ENCODE measurements around the gene FAM83E.
"Not testable (repeated sequence)": the region's sequence is repeated elsewhere in the genome, so short reads cannot be mapped to it uniquely, and the experiment has no call there.

The FAM83E gene

DNA sequence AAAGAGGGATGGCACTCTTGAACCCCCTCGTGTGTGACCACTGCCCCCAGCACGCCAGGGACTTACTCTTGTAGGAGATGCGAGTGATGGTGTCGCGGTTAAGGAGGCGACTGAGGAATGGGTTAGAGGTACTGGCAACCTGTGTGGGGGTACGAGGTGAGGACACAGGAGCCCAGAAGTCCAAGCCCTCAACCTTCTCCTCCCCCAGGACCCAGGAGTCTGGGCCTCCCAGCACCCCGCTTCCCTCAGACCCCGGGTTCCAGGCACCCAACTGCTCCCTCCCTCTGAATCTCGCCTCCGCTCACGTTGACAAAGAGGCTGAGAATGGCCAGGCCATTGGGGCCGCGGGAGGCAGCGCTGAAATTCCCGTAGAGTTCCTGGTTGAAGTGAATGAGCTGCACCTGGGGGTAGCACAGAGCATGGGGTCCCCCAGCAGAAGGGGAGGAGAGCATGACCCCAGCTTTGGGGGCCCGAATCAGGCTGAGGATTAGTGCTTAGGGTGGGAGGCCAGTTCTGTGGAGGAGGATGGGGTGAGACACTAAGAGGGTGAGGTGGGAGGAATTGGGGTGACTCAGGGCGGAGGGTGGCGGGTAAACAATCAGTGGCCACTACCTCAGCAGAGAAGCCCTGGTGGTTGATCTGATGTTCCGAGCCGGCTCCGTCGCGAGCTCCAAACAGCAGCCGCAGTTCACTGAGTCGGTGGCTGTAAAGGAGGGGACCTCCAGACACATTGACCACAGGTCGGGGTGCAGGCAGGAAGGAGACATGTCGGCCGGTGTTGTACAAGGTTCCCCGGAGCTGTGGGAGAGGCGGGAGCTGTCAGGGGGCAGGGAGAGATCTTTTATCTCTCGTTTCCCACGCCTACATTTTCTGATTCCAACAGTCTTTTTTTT is 24.9 kb upstream of the FAM83E start:
- no peak for DNase-seq

DNA sequence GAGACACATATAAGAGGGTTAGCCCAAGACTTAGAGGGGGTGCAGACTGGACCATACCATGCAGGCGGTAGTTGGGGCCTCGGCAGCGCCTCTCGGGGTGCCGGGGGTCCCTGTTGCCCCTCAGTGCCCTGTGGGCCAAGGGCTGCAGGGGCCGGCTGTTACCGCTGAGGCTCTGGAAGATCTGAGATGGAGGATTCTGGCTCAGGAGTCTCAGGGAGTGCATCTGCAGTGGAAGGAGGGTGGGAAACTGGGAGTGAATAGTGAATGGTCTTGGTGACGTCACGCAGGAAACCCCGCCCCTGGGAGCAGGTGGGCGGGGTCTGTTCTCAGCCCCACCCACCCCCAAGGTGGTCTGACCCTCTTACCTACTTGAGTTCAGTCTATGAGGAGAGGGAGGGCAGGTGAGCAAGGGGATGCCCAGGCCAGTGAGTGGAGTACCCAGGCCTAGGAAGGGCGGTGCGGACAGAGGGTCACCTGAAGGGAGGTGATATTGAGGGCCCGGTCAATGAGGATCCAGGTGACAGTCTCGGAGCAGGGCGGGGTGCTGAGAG is 24.0 kb upstream of the FAM83E start:
- no peak for DNase-seq

DNA sequence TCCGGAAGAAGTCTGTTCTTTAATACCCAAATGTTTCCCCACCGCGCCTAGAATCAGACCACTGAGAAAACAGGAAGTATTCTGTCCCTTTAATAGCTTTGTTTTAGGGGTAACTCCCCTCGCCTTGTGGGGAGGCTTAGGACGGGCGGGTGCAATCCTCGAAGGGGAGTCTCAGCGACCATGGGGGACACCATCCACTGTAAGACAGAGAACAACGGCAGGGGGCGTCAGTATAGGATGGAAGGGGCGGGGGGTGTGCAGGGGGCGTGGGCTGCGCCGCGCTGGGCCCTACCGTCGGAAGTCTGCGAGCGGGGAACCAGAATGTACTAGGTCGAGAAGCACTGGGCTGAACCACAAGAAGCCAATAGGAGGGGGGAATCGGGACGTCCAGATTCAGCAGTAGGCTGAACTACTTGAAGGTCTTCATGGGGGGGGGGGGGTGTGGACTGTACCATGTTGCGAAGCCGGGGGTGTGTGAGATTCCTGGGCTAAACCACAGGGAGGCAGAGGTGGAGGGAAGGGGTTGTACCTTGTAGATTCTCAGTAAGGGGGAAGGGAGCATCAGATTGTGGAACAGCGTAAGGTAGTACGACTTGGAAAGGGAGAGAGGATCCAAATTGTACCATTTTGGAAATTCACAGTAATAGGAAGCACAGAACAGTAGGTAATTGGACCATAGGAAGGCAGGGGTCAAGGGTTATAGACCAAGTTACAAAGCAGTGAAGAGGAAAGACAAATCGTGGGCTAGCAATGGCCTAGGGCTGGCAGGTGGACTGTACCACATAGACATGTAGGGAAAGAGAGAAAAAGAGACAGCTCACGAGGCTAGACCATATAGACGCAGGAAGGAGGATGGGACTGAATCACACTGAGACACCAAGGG is 23.3 kb upstream of the FAM83E start:
- peak; percentile 67 for DNase-seq

DNA sequence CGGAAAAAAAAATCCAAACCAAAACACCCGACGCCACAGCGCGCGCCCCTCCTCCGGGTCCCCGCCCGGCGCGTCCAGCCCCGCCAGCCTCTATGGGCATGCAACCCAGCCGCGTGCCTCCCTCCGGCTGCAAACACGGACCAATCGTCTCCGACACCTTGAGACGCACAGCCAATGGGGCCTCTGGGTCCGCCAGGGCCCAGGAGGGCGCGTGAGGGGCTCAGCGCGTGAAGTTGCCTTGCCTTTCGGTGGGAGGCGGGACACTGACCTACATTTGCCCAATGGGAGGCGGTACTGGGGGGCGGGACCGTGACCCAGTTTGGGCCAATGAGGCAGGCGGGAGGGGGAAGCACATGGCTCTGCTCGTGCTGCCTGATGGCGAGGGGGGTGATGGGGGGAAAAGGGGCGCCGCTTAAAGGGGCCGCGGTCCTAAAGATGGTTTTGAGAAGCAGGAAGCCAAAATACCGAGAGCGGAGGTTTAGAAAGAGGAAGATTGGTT is 22.6 kb upstream of the FAM83E start:
- peak; percentile 98 for DNase-seq

DNA sequence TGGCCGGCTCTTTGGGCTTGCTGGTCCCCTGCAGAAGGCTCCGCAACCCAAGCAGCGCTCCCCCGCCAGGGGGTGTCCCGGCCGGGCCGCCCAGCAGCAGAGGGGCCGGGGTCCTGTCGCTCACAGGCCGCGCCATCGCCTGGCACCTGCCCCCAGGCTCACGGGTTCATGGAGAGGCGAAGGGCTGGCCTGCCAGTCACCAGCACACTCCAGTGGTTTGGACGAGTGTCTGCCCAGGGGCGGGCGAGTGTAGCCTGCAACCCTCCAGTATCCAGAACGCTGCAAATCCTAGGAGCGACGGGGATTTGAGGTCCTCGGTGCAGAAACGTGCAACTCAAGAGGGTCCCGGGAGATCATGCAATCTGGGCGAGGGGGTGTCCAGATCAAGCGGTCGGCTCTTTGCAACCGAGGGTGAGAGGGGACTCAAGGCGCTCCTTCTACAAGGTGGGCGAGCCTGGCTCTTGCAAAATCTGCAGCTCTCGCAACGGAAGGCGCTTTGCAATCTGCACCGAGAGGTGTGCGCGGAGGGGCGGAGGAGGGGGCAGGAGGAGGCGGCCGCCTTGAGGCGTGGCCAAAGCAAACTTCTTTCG is 22.1 kb upstream of the FAM83E start, which contains the start of gene DBP:
DBP (minus strand) TSS at position 521 of the 590 bp plus-strand sequence; CDS start at position 136, 385 bp downstream.
- DNase-seq, result no peak

DNA sequence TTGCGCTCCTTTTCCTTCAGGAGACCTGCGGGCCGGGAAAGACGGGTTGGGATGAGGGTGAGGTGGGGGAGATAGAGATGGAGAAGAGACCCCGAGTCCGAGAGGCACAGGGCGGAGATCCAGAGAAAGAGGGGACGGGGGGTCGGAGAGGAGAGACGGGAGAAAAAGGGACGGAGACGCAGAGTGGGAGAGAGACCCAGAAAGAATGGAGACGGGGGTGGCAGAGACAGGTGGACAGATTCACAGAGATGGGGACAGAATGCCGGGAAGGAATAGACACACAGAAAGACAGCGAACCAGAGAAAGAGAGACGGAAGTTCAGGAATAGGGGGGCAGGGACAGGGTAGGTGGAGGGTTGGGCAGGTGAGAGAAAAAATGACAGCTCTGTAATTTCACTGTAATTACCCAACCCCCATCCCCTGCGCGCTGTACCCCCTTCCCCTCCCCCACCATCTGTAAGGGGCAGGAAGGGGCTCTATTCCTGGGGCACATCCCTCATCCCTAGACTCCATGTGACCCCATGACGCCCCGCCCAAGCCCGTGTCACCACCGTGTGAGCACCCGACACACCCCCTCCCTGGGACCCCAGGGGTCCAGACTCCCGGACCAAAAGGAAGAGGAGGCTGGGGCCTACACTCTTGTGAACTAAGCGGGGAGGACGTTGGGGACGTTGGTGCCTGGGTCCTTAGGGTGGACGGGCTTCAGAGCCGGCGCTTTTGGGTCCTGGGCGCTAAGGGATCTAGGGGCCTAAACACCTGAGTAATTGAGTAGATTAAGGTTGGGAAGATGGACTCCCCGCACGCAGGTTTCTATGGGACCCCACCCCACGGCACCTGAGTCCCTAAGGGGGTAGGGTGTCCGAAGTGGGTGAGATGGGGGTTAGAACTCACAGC is 21.3 kb upstream of the FAM83E start:
- no peak for DNase-seq

DNA sequence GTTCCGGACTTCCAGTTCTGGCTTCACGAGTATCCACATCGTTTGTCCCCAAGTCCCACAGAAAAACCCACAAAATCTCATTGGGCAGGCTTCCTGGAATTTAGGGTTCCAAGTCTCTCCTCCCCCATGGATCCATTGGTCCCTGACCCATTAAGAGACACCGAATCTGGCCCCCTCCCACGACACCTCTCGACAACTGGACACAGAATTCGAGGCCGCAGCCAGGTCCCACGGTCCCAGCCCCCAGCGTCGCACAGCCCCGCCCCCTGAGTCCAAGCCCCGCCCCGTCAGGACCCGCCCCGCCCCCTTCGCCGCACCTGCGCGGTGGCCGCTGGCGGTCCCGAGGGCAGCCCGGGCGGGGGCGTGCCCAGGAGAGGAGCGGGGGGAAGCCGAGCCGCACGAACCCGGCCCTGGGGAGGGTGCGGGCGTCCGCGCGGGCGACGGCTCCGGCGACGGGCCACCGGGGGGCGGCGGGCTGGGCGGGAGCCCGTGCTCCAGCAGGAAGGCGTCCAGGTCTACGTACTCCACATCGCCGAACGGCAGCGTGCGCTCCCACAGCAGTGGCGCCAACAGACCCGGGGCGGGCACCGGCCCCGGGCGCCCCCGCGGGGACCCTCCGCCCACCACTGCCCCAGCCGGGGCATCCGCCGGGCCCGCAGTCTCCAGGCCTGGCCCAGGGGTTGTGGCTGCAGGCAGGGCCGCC is 20.5 kb upstream of the FAM83E start:
- DNase-seq, result peak; percentile 73

DNA sequence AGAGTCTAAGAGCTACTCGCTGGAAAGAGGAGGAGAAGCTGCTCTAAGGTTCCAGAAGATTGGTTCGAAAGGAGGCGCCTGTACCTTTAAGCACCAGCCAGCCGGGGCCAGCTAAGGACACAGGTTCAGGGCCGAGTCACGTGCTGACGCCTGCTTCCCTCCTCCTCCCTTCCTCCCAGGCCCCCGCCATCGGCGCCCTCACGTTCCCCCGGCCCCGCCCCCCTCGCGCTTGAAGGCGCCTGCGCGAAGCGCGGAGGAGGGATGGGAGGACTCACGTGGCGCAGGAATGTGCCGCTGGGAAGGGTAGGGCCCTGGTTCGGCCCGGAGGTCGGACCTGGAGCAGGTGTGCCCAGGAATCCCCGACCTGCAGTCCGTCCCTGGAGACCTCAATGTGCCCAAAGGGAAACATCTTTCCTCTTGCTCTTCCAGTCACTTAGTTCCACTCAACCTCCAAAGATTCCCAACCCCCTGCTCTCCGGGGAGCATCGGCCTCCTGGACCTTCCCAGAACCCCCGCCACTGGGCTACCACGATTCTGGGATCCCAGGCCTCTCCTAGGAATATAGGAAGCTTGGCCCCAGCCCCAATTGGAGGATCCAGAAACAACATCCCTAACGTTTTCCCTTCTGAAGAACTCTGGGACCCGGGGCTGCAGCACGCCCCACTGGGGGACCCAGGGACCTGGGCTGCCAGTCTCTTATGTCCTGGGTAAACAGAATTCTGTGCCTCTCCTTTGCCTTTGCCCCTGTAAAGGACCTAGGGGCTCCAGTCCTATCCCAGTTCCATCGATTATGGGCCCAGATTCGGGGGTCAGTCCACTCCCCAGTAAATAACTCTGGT is 19.8 kb upstream of the FAM83E start:
- DNase-seq, result peak; percentile 82

DNA sequence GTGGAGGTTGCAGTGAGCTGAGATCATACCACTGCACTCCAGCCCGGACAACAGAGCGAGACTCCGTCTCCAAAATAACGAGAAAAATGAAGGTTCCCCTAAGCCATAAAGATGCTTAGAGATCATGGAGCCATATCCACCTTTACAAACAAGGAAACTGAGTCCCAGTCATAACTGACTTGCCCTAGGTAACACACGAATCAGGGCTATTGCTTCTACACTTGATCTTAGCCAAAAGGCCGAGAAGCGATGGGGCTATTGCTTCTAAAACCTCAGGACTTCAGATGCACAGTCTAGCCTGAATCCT is 19.1 kb upstream of the FAM83E start:
- DNase-seq, result no peak

DNA sequence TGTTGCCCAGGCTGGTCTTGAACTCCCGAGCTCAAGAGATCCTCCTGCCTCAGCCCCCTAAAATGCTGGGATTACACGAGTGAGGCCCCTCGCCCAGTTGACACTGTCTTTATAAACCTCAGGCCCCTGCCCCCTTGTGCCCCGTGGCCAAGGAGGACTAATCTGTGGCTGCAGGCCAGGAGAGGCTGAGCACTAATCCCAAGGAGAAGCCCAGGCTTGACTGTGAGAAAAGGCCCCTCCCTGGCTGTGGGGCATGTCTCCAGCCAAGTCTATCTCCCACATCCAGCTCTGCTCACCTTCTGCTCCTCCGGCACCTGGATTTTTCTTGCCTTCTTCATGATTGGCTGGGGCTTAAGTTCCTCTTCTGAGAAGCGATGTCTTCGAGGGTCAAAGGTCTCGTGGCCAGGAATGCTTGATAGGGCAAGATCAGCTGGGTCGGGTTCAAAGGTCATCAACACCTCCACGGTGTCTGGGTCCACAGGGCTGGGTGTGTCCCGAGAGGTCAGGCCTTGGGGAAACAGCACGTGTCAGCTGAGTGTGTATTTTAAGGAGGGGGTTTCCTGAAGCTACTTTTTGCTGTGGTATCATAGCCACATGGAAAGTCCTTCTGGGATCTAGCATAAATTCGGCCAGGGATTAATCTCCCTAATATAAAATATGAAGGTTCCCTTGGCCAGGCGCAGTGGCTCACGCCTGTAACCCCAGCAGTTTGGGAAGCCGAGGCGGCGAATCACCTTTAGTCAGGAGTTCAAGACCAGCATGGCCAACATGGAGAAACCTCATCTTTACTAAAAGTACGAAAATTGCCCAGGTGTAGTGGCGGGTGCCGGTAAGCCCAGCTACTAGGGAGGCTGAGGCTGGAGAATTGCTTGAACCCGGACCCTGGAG is 18.5 kb upstream of the FAM83E start:
- no peak for DNase-seq

DNA sequence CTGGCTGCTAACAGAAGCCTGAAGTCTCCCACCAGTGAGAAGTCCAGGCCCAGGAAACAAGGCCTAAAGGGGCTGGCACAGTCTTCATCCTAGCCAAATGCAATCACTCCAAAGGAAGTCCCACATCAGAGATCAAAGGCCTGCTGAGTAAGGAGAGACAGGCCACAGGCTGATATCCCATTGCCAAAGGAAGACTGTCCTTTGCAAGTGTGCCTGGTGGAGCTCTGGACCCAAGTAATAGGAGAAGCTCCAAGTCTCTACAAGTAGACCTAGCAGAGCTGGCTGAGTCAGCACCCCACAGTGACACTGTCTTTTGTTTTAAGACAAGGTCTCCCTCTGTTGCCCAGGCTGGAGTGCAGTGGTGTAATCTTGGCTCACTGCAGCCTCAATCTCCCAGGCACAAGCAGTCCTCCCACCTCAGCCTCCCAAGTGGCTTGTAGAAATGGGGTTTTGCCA is 17.8 kb upstream of the FAM83E start:
- DNase-seq, result no peak

DNA sequence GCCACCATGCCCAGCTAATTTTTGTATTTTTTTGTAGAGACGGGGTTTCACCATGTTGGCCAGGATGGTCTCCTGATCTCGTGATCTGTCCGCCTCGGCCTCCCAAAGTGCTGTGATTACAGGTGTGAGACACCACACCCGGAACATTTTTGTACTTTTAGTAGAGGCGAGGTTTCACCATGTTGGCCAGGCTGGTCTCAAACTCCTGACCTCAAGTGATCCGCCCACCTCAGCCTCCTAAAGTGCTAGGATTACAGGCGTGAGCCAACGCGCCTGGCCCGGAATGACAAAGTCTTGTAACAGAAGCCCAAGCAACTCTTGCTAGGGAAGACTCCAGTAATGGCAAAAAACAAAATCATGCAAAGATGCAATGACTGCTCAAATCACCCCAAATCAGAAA is 17.4 kb upstream of the FAM83E start:
- DNase-seq, result not testable (repeated sequence)

DNA sequence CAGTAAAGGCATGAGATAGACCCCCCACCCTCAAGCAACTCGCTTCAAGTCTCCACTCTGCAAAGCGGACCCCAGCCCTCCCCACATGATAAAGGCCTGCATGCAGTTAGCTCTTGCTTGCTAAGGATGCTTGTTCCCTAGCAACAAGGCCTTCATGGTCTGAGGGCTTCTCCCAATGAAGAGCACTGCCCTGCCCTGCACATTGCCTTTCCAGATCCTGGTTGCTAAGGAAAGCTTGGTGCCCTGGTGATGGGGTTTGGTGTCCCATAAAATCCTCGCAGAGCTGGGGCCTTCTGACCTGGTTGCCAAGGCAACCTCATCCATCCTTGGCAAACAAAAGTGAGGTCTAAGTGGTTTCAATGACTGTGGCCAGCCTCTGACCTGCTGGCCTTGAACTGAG is 16.3 kb upstream of the FAM83E start:
- DNase-seq, result no peak

DNA sequence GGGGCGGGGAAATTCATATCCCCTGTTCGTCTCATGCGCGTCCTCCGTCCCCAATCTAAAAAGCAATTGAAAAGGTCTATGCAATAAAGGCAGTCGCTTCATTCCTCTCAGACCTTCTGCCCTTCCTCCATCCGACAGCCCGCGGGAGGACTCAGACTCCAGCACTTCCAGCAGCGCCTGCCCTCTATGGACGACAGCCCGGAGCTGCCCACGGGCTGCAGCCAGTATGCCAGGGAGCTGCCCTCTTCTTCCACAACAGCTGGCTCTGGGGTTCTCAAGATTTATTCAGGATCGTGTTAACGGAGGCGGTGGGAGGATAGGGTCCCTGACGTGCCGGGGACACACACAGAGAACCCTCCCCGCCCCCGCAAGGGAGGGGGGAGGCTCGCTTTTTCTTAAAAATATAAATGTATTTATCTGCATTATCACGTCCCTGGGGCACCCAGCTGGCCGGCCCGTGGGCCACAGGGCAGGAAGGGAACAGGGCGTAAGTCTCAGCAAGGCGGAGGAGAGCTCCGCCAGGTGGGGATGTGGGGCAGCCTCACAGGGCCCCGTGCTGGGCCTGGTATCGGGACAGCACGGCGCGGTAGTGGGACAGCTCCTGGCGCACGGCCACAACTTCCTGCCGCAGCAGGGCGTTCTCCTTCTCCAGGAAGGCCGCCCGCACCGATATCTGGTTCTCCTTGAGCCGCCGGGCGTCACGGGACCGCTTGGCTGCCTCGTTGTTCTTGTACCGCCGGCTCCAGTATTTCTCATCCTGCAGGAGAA is 15.6 kb upstream of the FAM83E start:
- DNase-seq, result no peak

DNA sequence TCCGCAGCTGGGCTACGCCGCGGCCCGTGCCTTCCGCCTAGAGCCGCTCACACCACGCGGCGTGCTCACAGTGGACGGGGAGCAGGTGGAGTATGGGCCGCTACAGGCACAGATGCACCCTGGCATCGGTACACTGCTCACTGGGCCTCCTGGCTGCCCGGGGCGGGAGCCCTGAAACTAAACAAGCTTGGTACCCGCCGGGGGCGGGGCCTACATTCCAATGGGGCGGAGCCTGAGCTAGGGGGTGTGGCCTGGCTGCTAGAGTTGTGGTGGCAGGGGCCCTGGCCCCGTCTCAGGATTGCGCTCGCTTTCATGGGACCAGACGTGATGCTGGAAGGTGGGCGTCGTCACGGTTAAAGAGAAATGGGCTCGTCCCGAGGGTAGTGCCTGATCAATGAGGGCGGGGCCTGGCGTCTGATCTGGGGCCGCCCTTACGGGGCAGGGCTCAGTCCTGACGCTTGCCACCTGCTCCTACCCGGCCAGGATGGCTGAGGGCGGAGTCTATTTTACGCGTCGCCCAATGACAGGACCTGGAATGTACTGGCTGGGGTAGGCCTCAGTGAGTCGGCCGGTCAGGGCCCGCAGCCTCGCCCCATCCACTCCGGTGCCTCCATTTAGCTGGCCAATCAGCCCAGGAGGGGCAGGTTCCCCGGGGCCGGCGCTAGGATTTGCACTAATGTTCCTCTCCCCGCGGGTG is 14.9 kb upstream of the FAM83E start:
- DNase-seq, result no peak

DNA sequence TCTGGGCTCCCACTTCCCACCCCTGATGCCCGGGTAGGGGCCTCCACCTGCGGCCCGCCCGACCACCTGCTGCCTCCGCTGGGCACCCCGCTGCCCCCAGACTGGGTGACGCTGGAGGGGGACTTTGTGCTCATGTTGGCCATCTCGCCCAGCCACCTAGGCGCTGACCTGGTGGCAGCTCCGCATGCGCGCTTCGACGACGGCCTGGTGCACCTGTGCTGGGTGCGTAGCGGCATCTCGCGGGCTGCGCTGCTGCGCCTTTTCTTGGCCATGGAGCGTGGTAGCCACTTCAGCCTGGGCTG is 14.4 kb upstream of the FAM83E start:
- no peak for DNase-seq

DNA sequence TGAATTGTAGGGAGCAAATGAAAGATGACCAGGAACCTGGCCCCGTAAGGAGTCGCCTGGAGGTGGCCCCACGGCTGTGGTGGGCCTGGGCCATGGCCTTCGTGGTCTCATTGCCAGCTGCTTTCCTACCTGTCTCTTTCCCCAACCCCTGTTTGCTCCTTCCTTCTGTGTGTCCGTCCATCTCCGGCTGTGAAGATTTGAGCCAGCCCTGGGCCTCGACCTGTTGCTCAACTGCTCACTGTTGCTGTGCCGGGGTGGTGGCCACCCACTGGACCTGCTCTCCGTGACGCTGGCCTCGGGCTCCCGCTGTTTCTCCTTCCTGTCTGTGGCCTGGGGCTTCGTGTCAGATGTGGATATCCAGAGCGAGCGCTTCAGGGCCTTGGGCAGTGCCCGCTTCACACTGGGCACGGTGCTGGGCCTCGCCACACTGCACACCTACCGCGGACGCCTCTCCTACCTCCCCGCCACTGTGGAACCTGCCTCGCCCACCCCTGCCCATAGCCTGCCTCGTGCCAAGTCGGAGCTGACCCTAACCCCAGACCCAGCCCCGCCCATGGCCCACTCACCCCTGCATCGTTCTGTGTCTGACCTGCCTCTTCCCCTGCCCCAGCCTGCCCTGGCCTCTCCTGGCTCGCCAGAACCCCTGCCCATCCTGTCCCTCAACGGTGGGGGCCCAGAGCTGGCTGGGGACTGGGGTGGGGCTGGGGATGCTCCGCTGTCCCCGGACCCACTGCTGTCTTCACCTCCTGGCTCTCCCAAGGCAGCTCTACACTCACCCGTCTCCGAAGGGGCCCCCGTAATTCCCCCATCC is 13.8 kb upstream of the FAM83E start:
- DNase-seq, result no peak

Measured in activated gamma-delta T cell (primary cell).